Eye (tissue), 1 donor: ENCODE results near the gene EGLN1.

Source experiments
- DNase-seq: peaks from one replicate; pipeline ENCODE4 v3.0.0-alpha.2; 2015

EGLN1 gene

DNA sequence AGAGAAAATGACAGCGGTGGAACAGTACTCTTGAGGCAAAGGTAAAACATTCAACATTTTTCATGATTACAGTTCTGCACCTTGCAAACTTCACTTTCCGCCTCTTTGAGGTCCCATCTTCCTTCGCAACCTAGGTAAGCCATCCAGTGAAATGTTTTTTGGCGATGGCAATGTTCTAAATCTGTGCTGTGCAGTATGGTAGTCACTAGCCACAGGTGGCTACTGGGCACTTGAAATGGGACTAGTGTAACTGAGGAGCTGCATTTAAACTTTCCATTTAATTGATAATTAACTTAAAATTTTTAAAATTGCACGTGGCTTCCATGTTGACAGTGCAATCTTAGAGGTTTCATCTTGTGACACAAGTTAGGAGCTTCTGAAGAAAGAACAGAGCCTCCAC is 97.4 kb downstream of the EGLN1 start:
- no peak for DNase-seq

DNA sequence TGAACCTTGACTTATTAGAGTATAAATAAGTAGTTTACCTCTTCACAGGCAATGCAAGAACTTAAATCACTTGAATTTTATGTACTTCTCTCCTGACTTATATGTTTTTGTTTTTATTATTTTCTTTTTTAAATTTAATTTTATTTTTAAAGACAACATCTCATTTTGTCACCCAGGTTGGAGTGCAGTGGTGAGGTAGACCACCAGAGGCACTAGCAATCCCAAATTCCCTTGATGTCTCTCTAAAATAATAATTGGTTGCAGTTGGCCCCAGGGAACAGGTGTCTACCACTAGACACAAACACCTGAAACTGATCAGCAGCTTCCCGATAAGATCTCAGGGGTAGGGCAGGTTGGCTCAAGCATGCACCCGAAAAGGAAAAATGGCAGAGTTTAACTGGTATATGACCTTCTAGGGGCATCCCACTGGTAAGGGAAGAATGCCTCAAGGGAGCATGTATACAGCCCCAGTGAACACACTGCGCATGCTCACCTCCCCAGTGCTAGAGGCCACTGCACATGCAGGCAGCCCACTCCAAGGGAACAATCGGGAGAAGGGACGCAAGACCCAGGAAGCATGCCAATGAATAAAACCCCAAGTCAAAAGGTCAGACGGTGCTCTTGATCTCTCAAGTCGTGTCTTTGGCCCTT is 99.1 kb downstream of the EGLN1 start:
- DNase-seq = no peak

DNA sequence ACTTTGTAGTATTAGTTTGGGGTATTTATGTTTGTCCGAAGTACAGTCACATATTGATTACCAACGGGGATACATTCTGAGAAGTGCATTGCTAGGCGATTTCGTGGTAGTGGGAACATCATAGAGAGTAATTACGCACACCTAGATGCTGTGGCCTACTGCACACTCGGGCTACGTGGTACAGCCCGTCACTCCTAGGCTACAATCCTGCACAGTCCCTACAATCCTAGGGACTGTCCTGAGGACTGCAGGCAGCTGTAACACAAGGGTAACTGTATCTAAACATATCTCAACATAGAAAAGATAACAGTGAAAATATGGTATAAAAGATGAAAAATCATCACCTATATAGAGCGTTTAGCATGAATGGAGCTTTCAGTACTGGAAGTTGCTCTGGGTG is 103.0 kb downstream of the EGLN1 start:
- DNase-seq = no peak

DNA sequence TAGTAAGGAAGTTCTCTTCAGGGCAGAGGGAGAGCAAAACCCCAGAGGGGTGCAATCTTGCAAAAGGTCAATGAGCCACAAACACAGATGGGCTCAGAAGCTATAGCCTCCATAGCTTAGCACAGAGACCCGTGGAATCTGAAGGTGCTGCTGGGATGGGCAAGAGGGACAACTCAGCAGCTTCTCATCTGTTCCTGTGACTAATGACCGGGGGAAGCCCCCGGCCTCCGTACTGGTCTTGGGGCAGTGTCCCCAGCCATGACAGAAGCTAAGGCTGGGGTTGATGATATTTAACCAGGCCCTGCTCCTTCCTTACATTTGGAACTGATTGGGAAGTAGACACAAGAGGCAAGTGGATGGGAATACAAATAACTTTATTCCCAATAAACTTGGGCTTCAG is 103.5 kb downstream of the EGLN1 start:
- no peak for DNase-seq

DNA sequence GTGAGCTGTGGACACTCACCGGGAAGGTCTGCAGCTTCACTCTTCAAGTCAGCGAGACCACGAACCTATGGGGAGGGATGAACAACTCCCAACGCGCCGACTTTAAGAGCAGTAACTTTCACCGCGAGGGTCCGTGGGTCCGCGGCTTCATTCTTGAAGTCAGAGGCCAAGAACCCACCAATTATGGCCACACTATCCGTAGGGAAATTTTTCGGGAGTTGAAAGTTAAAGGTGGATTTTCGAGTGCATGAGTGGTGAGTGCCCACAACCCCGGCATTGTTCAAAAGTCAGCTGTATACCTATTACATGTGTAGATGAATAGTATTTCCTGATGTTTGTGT is 104.1 kb downstream of the EGLN1 start:
- no peak for DNase-seq

DNA sequence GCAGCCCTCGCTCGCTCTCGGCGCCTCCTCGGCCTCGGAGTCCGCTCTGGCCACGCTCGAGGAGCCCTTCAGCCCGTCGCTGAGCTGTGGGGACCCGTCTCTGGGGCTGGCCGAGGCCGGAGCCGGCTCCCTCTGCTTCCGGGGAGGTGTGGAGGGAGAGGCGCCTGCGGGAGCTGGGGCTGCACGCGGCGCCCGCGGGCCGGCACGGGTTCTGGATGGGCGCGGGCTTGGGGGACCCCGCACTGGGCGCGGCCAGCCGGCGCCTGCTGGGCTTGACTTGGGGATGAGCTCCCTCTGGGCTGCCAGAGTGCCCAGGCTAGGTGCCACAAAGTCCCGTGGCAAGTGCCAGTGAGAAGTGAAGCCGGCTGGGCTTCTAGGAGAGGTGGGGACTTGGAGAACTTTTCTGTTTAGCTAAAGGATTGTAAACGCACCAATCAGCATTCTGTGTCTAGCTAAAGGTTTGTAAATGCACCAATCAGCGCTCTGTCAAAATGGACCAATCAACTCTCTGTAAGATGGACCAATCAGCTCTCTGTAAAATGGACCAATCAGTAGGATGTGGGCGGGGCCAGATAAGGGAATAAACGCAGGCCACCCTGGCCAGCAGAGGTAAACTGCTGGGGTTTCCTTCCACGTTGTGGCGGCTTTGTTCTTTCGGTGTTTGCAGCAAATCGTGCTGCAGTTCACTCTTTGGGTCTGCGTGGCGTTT is 104.6 kb downstream of the EGLN1 start:
- DNase-seq = no peak

DNA sequence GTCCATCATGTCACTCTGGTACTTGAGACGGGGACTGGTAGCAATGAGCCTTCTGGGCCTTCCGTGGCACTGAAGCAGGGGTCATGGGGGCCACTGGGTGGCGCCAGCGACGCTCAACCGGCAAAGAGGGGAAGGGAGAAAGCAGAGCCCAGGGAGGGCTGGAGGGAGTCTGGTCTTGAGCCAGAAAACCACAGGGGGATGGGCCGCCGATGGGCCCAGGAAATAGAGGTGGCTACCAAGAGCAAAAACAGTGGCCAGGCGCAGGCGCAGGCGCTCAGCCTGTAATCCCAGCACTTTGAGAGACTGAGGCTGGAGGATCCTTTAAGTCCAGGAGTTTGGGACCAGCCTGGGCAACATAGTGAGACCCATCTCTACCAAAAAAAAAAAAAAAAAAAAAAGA is 106.2 kb downstream of the EGLN1 start:
- peak; percentile 11 for DNase-seq
